B cell (primary cell): ENCODE data around the gene PRICKLE2.

Experiments used
- EZH2 ChIP-seq: IDR thresholded peaks from 2 replicates; pipeline ENCODE4 v1.6.1; 2012; ENCODE audit warnings: borderline replicate concordance, low read depth, mild to moderate bottlenecking, moderate library complexity, low read length; ENCODE audit not compliant: insufficient read depth, poor library complexity, severe bottlenecking
- TF ChIP-seq, protein P1 (sequence below): fragments of 200-600 bp; IDR thresholded peaks from one replicate; pipeline ENCODE4 v1.8.0; 2022; ENCODE audit warnings: antibody characterized with exemption, mild to moderate bottlenecking

DNA sequence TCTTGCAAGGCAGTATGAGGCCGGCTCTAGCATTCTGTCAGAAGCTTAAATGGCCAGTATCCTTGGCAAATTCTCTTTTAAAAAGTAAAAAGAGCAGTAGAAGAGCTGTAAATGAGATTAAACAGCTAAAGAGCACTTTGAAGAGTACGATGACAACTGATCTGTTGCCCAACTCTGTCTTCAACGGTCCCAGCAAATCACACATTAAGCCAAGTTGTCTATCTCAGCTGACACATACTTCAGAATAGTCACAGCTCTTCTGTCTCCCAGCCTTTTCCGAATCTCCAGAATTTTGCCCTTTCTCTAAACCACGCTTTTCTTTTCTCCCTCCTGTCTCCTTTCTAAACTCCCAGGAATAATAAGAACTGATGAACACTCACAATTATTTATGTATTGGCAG is 51.7 kb downstream of the PRICKLE2 start:
- TF ChIP-seq, protein P1, sequence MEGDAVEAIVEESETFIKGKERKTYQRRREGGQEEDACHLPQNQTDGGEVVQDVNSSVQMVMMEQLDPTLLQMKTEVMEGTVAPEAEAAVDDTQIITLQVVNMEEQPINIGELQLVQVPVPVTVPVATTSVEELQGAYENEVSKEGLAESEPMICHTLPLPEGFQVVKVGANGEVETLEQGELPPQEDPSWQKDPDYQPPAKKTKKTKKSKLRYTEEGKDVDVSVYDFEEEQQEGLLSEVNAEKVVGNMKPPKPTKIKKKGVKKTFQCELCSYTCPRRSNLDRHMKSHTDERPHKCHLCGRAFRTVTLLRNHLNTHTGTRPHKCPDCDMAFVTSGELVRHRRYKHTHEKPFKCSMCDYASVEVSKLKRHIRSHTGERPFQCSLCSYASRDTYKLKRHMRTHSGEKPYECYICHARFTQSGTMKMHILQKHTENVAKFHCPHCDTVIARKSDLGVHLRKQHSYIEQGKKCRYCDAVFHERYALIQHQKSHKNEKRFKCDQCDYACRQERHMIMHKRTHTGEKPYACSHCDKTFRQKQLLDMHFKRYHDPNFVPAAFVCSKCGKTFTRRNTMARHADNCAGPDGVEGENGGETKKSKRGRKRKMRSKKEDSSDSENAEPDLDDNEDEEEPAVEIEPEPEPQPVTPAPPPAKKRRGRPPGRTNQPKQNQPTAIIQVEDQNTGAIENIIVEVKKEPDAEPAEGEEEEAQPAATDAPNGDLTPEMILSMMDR, result no peak
- TF ChIP-seq EZH2, result no peak
